IMR-90 (cell line): ENCODE results near the gene PLEKHH1. TPM values are rescaled to one million over a fixed set of nuclear protein-coding genes. Genes with fewer than 3 reads are reported as not detected.

Experiments used
- ATAC-seq: fragments of 200-7000 bp; cut with Tn5 transposase; 2 replicates; pipeline ENCODE4 v1.9.1; 2020; ENCODE audit warnings: low read depth, mild to moderate bottlenecking, moderate library complexity
- BruUV-seq: library from RNA; stranded (reverse); fragments of 400-500 nt; replicated peaks from 2 replicates; lab custom pipeline; 2021; lab: Mats Ljungman, UMichigan
- CTCF ChIA-PET: fragments of 300-600 bp; formaldehyde crosslinking; extraction: SDS; loops from one replicate; lab custom pipeline; 2021; ENCODE audit warnings: antibody characterized with exemption; lab: Yijun Ruan, JAX
- POLR2A ChIA-PET: fragments of 300-600 bp; sonication (Branson Sonifier 250); formaldehyde crosslinking; loops from one replicate; lab custom pipeline; 2022; ENCODE audit warnings: antibody characterized with exemption; ENCODE audit not compliant: unreplicated experiment; lab: Charles Lee
- DNase-seq: peaks from one replicate; pipeline ENCODE4 v3.0.0; 2013
- H2AFZ ChIP-seq: replicated peaks from 2 replicates; pipeline ENCODE3; 2013; ENCODE audit warnings: low read length, mild to moderate bottlenecking; ENCODE audit not compliant: poor library complexity
- H2AK5ac ChIP-seq: 2 replicates; pipeline ENCODE4 v1.6.1; 2013; ENCODE audit warnings: low read depth, low read length, inconsistent platforms
- H2AK9ac ChIP-seq: replicated peaks from 2 replicates; pipeline ENCODE3; 2013; ENCODE audit warnings: mild to moderate bottlenecking, low read depth, low read length, moderate library complexity; ENCODE audit not compliant: poor library complexity
- H2BK120ac ChIP-seq: 2 replicates; pipeline ENCODE4 v1.6.1; 2013; ENCODE audit warnings: low read depth, low read length, inconsistent platforms
- H2BK15ac ChIP-seq: 3 replicates; pipeline ENCODE4 v1.6.1; 2013; ENCODE audit warnings: low read depth, low read length, inconsistent platforms
- H2BK20ac ChIP-seq: 2 replicates; pipeline ENCODE4 v1.6.1; 2013; ENCODE audit warnings: low read depth, mild to moderate bottlenecking, inconsistent platforms, low read length, moderate library complexity
- H2BK5ac ChIP-seq: 2 replicates; pipeline ENCODE4 v1.6.1; 2013; ENCODE audit warnings: mild to moderate bottlenecking, low read depth, low read length, inconsistent platforms; ENCODE audit not compliant: poor library complexity, severe bottlenecking
- H3K14ac ChIP-seq: replicated peaks from 2 replicates; pipeline ENCODE4 v1.6.1; 2013; ENCODE audit warnings: low read depth, low read length, inconsistent platforms
- H3K18ac ChIP-seq: 2 replicates; pipeline ENCODE4 v1.6.1; 2013; ENCODE audit warnings: low read depth, low read length, control low read depth
- H3K23ac ChIP-seq: 2 replicates; pipeline ENCODE4 v1.6.1; 2013; ENCODE audit warnings: low read depth, low read length, inconsistent platforms
- H3K27ac ChIP-seq: 2 replicates; pipeline ENCODE4 v1.5.1; 2013; ENCODE audit warnings: mild to moderate bottlenecking, control low read depth, low read length; ENCODE audit not compliant: insufficient read depth
- H3K27me3 ChIP-seq: 2 replicates; pipeline ENCODE4 v1.6.1; 2013; ENCODE audit warnings: low read length; ENCODE audit not compliant: control insufficient read depth, insufficient read depth
- H3K36me3 ChIP-seq: 2 replicates; pipeline ENCODE4 v1.6.1; 2013; ENCODE audit warnings: low read length, mixed read lengths; ENCODE audit not compliant: control insufficient read depth, insufficient read depth
- H3K4ac ChIP-seq: 2 replicates; pipeline ENCODE4 v1.6.1; 2013; ENCODE audit warnings: low read depth, low read length, inconsistent platforms
- H3K4me1 ChIP-seq: 2 replicates; pipeline ENCODE4 v1.6.1; 2013; ENCODE audit warnings: low read length, mixed read lengths; ENCODE audit not compliant: control insufficient read depth, insufficient read depth
- H3K4me2 ChIP-seq: 2 replicates; pipeline ENCODE4 v1.6.1; 2013; ENCODE audit warnings: low read depth, mild to moderate bottlenecking, control low read depth, low read length, moderate library complexity
- H3K4me3 ChIP-seq: 2 replicates; pipeline ENCODE4 v1.5.1; 2013; ENCODE audit warnings: low read depth, mild to moderate bottlenecking, control low read depth, low read length, moderate library complexity; ENCODE audit not compliant: insufficient read depth
- H3K56ac ChIP-seq: 2 replicates; pipeline ENCODE4 v1.6.1; 2013; ENCODE audit warnings: low read length, inconsistent platforms; ENCODE audit not compliant: insufficient read depth; ENCODE audit errors: extremely low read depth
- H3K79me1 ChIP-seq, 2 experiments: 2 replicates each; pipeline ENCODE4 v1.6.1; 2013; ENCODE audit warnings: low read length in 2 of 2, inconsistent platforms in 1 of 2, low read depth in 1 of 2
- H3K9ac ChIP-seq: 2 replicates; pipeline ENCODE4 v1.6.1; 2013; ENCODE audit warnings: low read depth, low read length, control low read depth
- H3K9me1 ChIP-seq: 2 replicates; pipeline ENCODE4 v1.6.1; 2013; ENCODE audit warnings: low read length, inconsistent platforms; ENCODE audit not compliant: insufficient read depth
- H3K9me3 ChIP-seq: 2 replicates; pipeline ENCODE4 v1.6.1; 2013; ENCODE audit warnings: low read length; ENCODE audit not compliant: control insufficient read depth, insufficient read depth
- H4K20me1 ChIP-seq: 2 replicates; pipeline ENCODE4 v1.6.1; 2013; ENCODE audit warnings: low read length, inconsistent platforms; ENCODE audit not compliant: insufficient read depth
- H4K5ac ChIP-seq: 2 replicates; pipeline ENCODE4 v1.6.1; 2013; ENCODE audit warnings: mild to moderate bottlenecking, low read depth, low read length, control low read depth
- H4K8ac ChIP-seq, 2 experiments: 2 replicates each; pipeline ENCODE4 v1.6.1; 2013; ENCODE audit warnings: low read depth in 2 of 2, low read length in 2 of 2, control low read depth in 1 of 2, inconsistent platforms in 1 of 2
- H4K91ac ChIP-seq: 2 replicates; pipeline ENCODE4 v1.6.1; 2013; ENCODE audit warnings: low read depth, low read length, inconsistent platforms; ENCODE audit not compliant: insufficient read depth
- FOS ChIP-seq: fragments of 150-350 bp; IDR thresholded peaks from 2 replicates; pipeline ENCODE4 v1.6.1; 2016; ENCODE audit warnings: low read depth, low read length
- MAFK ChIP-seq: IDR thresholded peaks from 2 replicates; pipeline ENCODE4 v1.6.1; 2012; ENCODE audit warnings: low read depth, low read length, improper control_type of control experiment
- MAZ ChIP-seq: IDR thresholded peaks from 2 replicates; pipeline ENCODE4 v1.6.1; 2012; ENCODE audit warnings: low read depth, mild to moderate bottlenecking, low read length, improper control_type of control experiment, moderate library complexity, borderline replicate concordance
- WGBS, 2 experiments: methylation state at CpG; one replicate each; pipeline versions ENCODE4 v1.1.5 to v1.1.7; 2013; ENCODE audit warnings: missing lambda C conversion rate in 2 of 2; ENCODE audit not compliant: insufficient read length in 1 of 2; ENCODE audit errors: extremely low coverage in 2 of 2; 5-methylcytosine and 5-hydroxymethylcytosine counted together
- dilution Hi-C: fragments of 300-500 bp; cut with HindIII; formaldehyde crosslinking; loops from one replicate; pipeline ENCODE4 v1.14.3; 2018; ENCODE audit warnings: low sequenced_read_pairs; ENCODE audit not compliant: unreplicated experiment
- in situ Hi-C: fragments of 300-500 bp; cut with MboI; formaldehyde crosslinking; loops from 3 replicates; pipeline ENCODE4 v1.14.3; 2019; ENCODE audit warnings: low sequenced_read_pairs, inconsistent platforms, mixed read lengths
- intact Hi-C: fragments of 100-400 bp; cut with micrococcal nuclease; formaldehyde crosslinking; loops from 2 replicates; pipeline ENCODE4 v1.10.0; 2022
- polyA plus RNA-seq, 3 experiments: library from polyadenylated mRNA; depleted of rRNA; stranded (reverse); fragments of >200 nt; gene quantifications; 2 replicates each; pipeline ENCODE4 v1.2.3, GENCODE V29; 2012; ENCODE audit warnings: low replicate concordance in 1 of 3
- total RNA-seq: library from RNA; depleted of rRNA; stranded (reverse); fragments of >200 nt; gene quantifications from 2 replicates; pipeline ENCODE4 v1.2.3, GENCODE V29; 2012

The PLEKHH1 gene
- total and polyA plus RNA-seq, 2 of the 4 experiments (the other 2 are of a cell fraction) = under 0.01 to 0.34 TPM

DNA sequence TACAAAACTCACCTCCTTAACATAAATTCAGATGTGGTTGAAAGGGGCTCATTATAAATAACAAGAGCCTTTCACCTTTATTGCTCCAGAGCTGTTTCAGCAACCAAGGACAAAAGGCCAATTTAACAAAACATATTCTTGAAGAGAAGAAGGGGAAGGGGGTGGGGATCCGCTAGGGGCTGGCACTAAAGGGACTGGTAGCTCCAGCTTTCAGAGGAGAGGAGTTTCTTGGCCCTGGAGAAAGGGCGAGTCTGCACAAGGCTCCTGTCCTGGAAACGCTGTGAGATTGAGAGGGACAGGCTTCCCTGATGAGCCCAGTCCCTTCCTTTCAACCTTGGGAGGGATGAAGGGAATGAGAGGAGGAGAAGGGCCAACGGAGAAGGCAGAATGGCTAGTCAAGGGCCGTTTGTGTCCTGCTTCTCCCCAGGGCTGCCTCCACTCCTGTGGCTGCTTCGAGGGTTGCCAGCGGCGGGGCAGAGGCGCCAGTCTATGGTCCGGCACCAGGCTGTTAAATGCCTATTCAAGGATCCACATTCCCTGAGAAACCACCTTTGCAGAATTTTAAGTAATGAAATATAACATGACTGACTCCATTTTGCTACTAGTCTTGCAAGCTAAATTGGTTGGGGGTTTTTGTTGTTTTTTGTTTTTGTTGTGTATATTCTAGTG, 76.7 kb downstream of the PLEKHH1 start:
- Histone ChIP-seq H3K23ac (no peak overlapping the region), H2AK9ac (no peak overlapping the region), H3K4me1 (no peaks in the 10 kb centered on the region), H2AK5ac (no peak overlapping the region), H3K9ac (no peak overlapping the region), H3K4ac (no peak overlapping the region), H3K27me3 (peaks cover 35% of the 10 kb centered on the region), H3K4me2 (no peak overlapping the region), H3K79me1 (no peaks in the 10 kb centered on the region), H4K20me1 (no peaks in the 10 kb centered on the region), H3K18ac (no peak overlapping the region), H3K27ac (no peak overlapping the region), H2BK20ac (no peak overlapping the region), H4K91ac (no peak overlapping the region), H4K5ac (no peak overlapping the region), H3K56ac (no peak overlapping the region), H2BK15ac (no peak overlapping the region), H3K9me1 (no peaks in the 10 kb centered on the region), H3K9me3 (no peaks in the 10 kb centered on the region), H4K8ac (no peak overlapping the region), H2BK120ac (no peak overlapping the region), H3K4me3 (no peak overlapping the region), H3K36me3 (no peaks in the 10 kb centered on the region), H2BK5ac (no peak overlapping the region), H3K14ac (no peak overlapping the region), H2AFZ (no peak overlapping the region)
- CTCF ChIA-PET = no interaction called here
- no TSS peak for BruUV-seq
- DNase-seq (no peak), ATAC-seq (no peak)
- dilution Hi-C loops (no loop called here), in situ Hi-C loops (no loop called here), intact Hi-C loops (no loop called here)
- WGBS, 2 experiments = no CpG with 5 or more reads among the region's 10 CpGs
- POLR2A ChIA-PET = no interaction called here
- TF ChIP-seq MAFK (no peak), FOS (no peak), MAZ (no peak)
